GM21423 (cell line): ENCODE data around the gene B4GAT1.

Source experiments
- ATAC-seq: cut with Tn5 transposase; IDR thresholded peaks from one replicate; pipeline ENCODE4 v1.9.1; 2021; ENCODE audit warnings: mild to moderate bottlenecking, moderate library complexity; ENCODE audit not compliant: unreplicated experiment

B4GAT1 gene

DNA sequence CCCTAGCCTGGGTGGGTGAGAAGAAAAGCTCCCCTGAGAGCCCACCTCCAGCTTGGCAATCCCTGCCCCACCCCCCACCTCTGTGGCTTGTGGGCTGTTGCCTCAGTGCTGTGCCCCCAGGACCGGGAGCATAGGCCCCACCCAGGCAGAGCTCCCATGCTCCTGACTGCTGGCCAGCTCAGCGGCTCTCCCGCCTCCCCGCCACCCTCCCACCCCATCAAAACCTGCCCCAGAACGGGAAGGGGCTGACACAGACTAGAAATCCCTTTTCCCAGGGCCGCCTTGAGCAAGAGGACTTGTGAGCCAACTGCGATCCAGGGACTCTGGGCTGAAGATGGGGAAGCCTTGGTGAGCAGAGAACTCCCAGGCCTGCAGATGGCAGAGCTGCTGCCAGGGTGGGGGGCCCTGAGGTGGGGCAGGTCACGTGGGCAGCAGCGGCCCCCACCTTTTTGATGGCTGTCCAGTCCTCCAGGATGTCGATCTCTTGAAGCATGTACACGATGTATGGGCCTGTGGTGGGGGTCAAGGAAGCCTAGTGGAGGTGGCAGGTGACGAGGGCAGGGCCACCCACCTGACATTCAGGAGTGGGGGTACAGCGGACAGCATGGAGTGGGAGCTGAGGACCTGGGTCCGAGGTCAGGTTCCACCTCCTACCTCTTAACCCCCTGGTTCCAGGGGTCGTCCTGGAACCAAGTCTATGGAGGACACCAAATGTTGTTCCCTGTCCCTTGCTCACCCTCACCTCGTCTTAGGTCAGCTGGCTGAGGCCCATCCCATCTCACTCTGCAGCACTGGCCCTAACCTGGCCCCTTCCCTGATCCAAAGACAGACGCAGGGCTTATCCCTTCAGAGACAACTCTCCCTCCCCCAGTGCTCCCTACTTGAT is 8.9 kb downstream of the B4GAT1 start:
- no peak for ATAC-seq

DNA sequence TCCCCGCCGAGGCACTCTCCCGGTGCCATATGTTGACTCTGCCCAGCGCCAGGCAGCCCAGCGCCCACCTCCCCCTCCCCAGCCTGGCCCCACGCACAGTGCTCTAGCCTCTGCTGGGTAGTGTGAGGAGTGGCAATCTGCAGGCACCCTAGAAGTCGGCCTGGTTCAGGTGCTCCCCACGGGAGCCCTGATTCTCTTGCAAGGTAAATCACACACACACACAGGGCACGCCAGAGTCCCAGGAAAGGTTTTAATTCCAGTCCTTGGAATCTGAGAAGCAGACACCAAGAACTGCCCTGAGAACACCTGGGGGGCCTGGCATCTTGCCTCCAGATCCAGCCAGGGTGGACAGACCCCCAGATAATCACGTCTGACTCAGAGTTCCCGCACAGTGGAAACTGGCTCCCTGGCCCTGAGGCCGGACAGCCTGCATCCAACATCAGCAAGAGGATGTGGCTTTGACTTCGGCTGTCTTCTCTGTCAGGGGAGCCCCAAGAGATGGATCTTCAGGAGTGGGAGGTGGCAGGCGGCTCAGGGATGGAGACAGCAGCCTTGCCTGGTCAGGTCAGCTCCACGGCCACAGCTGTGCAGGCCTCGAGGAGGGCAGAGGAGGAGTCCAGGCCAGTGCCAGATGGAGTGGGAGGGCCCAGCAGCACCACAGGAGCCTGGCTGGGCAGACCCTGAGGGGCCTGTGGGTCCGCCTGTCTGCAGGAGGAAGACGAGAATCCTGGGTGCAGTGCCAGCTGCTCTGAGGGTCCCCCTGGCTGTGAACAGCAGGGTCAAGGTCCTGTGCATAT is 10.1 kb downstream of the B4GAT1 start:
- no peak for ATAC-seq

GRCh38 chr11:66336234-66337102 is 11.0 kb downstream of the B4GAT1 start, which contains the start of gene RIN1:
Gene RIN1 (minus strand): TSS chr11:66336434. CDS start chr11:66336402, 32 bp downstream.
- peak; percentile 66 for ATAC-seq

DNA sequence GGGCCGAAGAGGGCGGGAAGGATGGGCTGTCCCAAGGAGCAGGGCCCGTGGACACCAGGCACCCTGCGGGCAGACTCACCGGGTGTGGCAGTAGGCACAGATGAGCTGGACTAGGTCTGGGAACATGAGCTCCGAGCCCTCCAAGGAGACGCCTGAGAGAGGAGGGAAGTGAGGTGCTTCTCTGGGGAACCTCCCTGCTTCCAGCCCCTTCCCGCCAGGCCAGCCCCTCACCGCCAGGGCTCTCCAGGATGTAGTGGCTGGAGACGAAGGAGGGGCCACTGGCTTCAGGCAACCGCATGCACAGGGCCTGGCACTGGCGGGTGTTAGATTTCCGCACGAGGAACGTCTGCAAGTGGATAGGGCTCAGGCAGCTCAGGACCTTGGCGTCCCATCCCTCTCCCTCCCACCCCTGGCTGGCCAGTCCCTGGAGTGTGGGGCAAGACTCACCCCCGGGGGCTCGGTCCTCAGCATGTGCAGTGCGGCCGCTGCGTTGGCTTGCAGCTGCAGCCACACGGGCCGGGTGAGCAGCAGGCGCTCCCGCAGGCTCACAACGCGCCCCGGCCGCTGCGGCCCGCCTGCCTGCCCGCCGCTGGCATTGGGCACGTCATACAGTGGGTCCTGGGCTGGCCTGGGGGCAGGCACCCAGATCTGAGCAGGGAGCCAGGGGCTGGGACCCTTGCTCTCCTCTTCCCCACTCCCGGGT is 11.7 kb downstream of the B4GAT1 start:
- no peak for ATAC-seq

DNA sequence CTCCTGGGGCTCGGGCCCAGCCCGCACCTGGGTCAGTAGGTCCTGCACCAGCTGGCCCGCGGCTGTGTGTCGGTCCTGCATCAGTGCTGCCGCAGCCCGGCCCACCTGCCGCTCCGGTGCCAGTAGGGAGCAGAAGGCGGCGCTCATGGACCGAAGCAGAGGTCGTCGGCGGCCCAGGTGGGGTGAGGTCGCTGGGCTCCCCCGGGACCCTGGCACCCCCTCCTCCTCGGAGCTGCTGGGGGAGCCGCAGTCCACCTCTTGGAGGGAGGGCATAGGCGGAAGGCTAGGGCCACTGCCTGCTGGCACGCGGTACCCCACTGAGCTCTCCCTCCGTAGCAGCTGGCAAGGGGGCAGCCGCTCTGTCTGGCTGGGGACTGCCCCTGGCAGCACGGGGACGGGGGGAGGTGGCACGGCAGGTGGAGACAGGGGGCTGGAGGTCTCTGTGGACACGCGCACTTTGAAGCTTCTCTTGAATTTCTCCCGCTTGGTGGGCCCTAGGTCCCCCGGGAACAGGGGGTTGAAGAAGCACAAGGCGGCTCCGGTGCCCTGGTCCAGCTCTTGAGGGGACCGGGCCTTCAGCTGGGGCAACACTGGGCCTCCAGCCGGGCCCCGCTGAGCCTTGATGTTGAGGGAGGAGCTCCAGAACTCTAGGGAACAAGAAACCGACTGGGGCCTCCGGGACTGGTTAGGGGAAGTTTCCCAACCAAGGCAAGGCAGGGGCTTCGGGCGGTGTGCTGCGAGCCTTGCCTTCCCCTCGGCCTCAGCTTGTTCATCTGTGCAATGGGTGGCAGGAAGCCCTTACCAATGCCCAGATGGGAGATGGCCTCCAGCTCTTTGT is 12.6 kb downstream of the B4GAT1 start:
- ATAC-seq = no peak

DNA sequence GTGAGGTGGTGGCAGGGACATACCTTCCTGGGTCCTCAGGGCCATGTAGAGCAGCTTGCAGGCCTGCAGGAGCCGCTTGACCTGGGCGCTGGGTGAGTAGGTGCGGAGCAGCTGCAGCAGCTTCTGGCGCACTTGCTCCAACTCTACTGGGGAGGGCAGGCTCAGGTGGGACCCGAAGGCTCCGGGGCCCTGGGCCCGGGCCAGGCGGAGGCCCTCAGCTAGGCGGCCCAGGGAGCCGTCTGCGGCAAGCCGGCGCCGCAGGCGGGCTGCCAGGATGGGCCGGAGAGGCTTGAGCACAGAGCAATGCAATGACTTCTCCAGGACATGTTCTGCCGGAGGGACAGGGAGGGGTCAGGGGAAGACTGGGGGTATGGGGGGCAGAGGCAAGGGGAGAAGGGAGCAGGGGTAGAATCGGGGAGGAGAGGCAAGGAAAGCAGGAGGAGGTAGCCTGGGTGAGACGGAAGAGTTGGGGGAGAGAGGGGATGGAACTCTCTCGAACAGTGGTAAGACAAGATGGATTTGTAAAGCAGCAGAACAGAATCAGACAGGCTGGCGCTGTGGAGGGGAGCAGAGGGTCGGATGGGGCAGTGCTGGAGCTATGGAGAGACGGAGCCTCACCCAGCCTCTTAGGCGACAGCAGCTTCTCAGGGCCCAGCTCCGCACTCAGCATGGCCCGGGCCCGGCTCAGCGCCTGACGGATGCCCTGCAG is 13.4 kb downstream of the B4GAT1 start:
- ATAC-seq = no peak

DNA sequence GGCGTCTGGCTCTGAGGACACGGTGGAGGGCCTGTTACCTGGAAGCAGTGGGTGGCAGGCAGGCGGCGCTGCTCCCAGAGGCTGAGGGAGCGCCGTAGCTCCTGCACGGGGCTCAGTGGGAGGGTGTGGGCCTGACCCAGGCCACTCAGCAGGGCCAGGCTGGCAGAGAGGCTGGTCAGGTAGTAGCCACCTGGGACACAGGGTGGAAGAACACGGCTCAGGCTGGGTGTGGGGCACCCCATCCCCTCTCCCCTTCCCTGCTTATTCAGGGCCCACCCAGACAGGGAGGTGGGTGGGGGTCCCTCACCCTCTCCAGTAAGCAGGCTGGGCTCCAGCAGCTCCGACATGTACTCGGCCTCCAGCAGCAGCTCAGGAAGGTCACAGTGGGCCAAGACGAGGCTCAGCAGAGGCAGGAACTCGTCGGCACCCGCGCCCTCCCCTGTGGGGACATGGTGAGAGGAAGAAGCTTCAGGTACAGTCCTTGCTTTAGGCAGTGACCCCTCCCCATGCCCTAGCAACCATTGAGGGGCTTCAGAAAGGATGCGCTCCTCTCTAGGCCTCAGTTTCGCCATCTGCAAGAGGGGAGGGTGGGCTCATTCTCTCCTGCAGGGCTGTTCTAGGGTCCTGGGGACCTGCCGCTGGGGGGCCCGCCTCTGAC is 14.1 kb downstream of the B4GAT1 start:
- no peak for ATAC-seq

GRCh38 chr11:66332371-66333219 is 14.8 kb downstream of the B4GAT1 start:
- ATAC-seq = no peak

DNA sequence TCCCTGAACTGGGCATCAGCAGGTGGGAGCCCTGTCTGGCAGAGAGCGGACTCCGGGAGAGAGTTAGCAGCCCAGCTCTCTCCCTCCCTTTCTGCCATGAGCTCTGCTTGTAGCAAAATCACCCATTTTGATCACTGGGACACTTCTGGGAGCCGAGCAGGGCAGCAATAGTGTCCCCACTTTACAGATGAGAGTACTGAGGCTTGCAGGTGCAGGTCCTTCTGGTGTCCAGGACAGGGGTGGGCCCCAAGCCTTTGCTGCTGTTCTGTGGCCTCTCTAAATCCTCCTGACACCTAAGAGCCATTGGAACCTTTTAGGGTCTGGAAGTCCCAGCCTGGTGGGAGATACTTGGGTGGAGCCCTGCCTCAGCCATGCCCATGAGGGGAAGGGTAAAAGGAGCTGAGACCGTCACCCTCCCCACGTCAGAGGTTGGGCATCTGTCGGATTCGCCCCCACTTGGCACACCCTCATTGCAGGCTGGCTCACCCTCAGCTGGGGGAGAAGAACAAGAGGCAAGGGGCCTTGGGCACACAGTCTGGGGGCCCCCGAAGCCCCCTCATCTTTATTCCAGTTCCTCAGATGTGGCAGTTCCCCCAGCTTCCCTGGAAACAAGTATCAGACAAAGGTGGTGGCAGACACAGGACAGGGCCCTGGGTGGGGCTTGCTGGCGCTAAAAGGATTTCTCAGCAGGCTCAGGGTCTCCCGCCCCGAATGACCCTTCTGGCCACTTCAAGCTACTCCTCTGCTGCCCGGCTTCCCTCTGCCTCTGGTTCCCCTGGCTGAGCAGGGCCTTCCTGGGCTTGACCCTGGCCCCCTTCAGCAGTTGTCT is 15.7 kb downstream of the B4GAT1 start:
- ATAC-seq = no peak

GRCh38 chr11:66330931-66331330 is 16.5 kb downstream of the B4GAT1 start:
- ATAC-seq = no peak

GRCh38 chr11:66329165-66329673 is 18.2 kb downstream of the B4GAT1 start:
- no peak for ATAC-seq

GRCh38 chr11:66328302-66329144 is 18.9 kb downstream of the B4GAT1 start:
- ATAC-seq = peak; percentile 44

- no peak for ATAC-seq
These were observed 19.5 kb downstream of the B4GAT1 start for GRCh38 chr11:66328031-66328301.

- ATAC-seq = no peak
These were observed 20.0 kb downstream of the B4GAT1 start for GRCh38 chr11:66327171-66328030.
